H9 (cell line): ENCODE measurements around the gene SIAH2. TPM values are rescaled to one million over a fixed set of nuclear protein-coding genes. Genes with fewer than 3 reads are reported as not detected.
A peak's percentile ranks its signal among the peaks of the same experiment; 100 is the strongest.

ENCODE experiments used
- DNase-seq: peaks from one replicate; pipeline ENCODE4 v3.0.0-alpha.2; 2017
- H2AFZ ChIP-seq: one replicate; pipeline ENCODE4 v1.6.1; 2013; ENCODE audit warnings: mild to moderate bottlenecking, low read length, control low read depth, moderate library complexity
- H2AK5ac ChIP-seq: 2 replicates; pipeline ENCODE4 v1.6.1; 2013; ENCODE audit warnings: low read length, control low read depth, mixed read lengths; ENCODE audit not compliant: insufficient read length
- H2BK120ac ChIP-seq: one replicate; pipeline ENCODE4 v1.6.1; 2013; ENCODE audit warnings: low read depth, mild to moderate bottlenecking, low read length, control low read depth, inconsistent platforms; ENCODE audit not compliant: poor library complexity, severe bottlenecking
- H2BK12ac ChIP-seq: 2 replicates; pipeline ENCODE4 v1.6.1; 2013; ENCODE audit warnings: low read length, control low read depth, mixed read lengths, low read depth; ENCODE audit not compliant: insufficient read length
- H2BK15ac ChIP-seq: 2 replicates; pipeline ENCODE4 v1.6.1; 2013; ENCODE audit warnings: low read depth, low read length, control low read depth
- H2BK20ac ChIP-seq: one replicate; pipeline ENCODE4 v1.6.1; 2013; ENCODE audit warnings: low read depth, mild to moderate bottlenecking, low read length, control low read depth, inconsistent platforms; ENCODE audit not compliant: poor library complexity, severe bottlenecking
- H2BK5ac ChIP-seq: 2 replicates; pipeline ENCODE4 v1.6.1; 2013; ENCODE audit warnings: low read length, control low read depth, mixed read lengths; ENCODE audit not compliant: insufficient read length
- H3K14ac ChIP-seq: 2 replicates; pipeline ENCODE4 v1.6.1; 2013; ENCODE audit warnings: low read length, control low read depth; ENCODE audit not compliant: insufficient read depth
- H3K18ac ChIP-seq: 2 replicates; pipeline ENCODE4 v1.6.1; 2013; ENCODE audit warnings: low read depth, mild to moderate bottlenecking, mixed read lengths, low read length, control low read depth; ENCODE audit not compliant: insufficient read length
- H3K23ac ChIP-seq: 2 replicates; pipeline ENCODE4 v1.6.1; 2013; ENCODE audit warnings: low read length, control low read depth, mixed read lengths, low read depth; ENCODE audit not compliant: insufficient read length
- H3K23me2 ChIP-seq: 2 replicates; pipeline ENCODE4 v1.6.1; 2013; ENCODE audit warnings: low read depth, mild to moderate bottlenecking, mixed read lengths, low read length, control low read depth; ENCODE audit not compliant: insufficient read length, poor library complexity, severe bottlenecking
- H3K27ac ChIP-seq: 2 replicates; pipeline ENCODE4 v1.5.1; 2013; ENCODE audit warnings: low read length, control low read depth, mixed read lengths, low read depth; ENCODE audit not compliant: insufficient read length
- H3K27me3 ChIP-seq: 2 replicates; pipeline ENCODE4 v1.6.1; 2013; ENCODE audit warnings: low read length, control low read depth, inconsistent platforms; ENCODE audit not compliant: insufficient read depth
- H3K4ac ChIP-seq: 2 replicates; pipeline ENCODE4 v1.6.1; 2013; ENCODE audit warnings: low read depth, mild to moderate bottlenecking, control low read depth, inconsistent platforms, low read length, moderate library complexity
- H3K4me1 ChIP-seq: 2 replicates; pipeline ENCODE4 v1.6.1; 2013; ENCODE audit warnings: low read length, control low read depth, inconsistent platforms; ENCODE audit not compliant: insufficient read depth
- H3K4me2 ChIP-seq: 2 replicates; pipeline ENCODE4 v1.6.1; 2013; ENCODE audit warnings: low read length, control low read depth, mixed read lengths; ENCODE audit not compliant: insufficient read length, insufficient read depth
- H3K56ac ChIP-seq: 2 replicates; pipeline ENCODE4 v1.6.1; 2013; ENCODE audit warnings: low read depth, mild to moderate bottlenecking, mixed read lengths, low read length, control low read depth; ENCODE audit not compliant: insufficient read length
- H3K79me1 ChIP-seq: 2 replicates; pipeline ENCODE4 v1.6.1; 2013; ENCODE audit warnings: low read depth, mild to moderate bottlenecking, moderate library complexity, low read length, control low read depth, inconsistent platforms; ENCODE audit not compliant: insufficient read depth, poor library complexity, severe bottlenecking
- H3K79me2 ChIP-seq: 2 replicates; pipeline ENCODE4 v1.6.1; 2013; ENCODE audit warnings: low read length, control low read depth, inconsistent platforms; ENCODE audit not compliant: insufficient read depth
- H3K9ac ChIP-seq: 2 replicates; pipeline ENCODE4 v1.6.1; 2013; ENCODE audit warnings: low read length, control low read depth, mixed read lengths; ENCODE audit not compliant: insufficient read length; ENCODE audit errors: extremely low read depth
- H3K9me3 ChIP-seq: one replicate; pipeline ENCODE4 v1.6.1; 2013; ENCODE audit warnings: low read depth, low read length, inconsistent platforms; ENCODE audit not compliant: control insufficient read depth
- H3T11ph ChIP-seq: one replicate; pipeline ENCODE4 v1.6.1; 2013; ENCODE audit warnings: mild to moderate bottlenecking, low read length, control low read depth, inconsistent platforms
- H4K20me1 ChIP-seq: one replicate; pipeline ENCODE4 v1.6.1; 2013; ENCODE audit not compliant: control insufficient read depth, insufficient read length, insufficient read depth
- H4K5ac ChIP-seq: 2 replicates; pipeline ENCODE4 v1.6.1; 2013; ENCODE audit warnings: low read depth, mild to moderate bottlenecking, mixed read lengths, low read length, control low read depth; ENCODE audit not compliant: insufficient read length
- H4K8ac ChIP-seq: replicated peaks from 2 replicates; pipeline ENCODE4 v1.6.1; 2013; ENCODE audit warnings: low read length, control low read depth, mixed read lengths, low read depth; ENCODE audit not compliant: insufficient read length
- H4K91ac ChIP-seq: 2 replicates; pipeline ENCODE4 v1.6.1; 2013; ENCODE audit warnings: low read depth, mild to moderate bottlenecking, moderate library complexity, mixed read lengths, low read length, control low read depth; ENCODE audit not compliant: insufficient read length
- H3K27ac Mint-ChIP-seq, 3 experiments: 2 replicates in 2 of 3; 3 replicates in 1 of 3; pipeline ENCODE4 v1.8.0; 2020 to 2021; ENCODE audit warnings: mixed read lengths in 3 of 3, mild to moderate bottlenecking in 1 of 3, moderate library complexity in 1 of 3
- H3K27me3 Mint-ChIP-seq: 2 replicates; pipeline ENCODE4 v1.8.0; 2021; ENCODE audit warnings: low read depth, mild to moderate bottlenecking, moderate library complexity, mixed read lengths
- H3K36me3 Mint-ChIP-seq, 3 experiments: 2 replicates in 2 of 3; 3 replicates in 1 of 3; pipeline ENCODE4 v1.8.0; 2020 to 2021; ENCODE audit warnings: low read depth in 3 of 3, mixed read lengths in 3 of 3; ENCODE audit not compliant: insufficient read depth in 1 of 3
- H3K4me1 Mint-ChIP-seq, 2 experiments: 2 replicates each; pipeline ENCODE4 v1.8.0; 2020; ENCODE audit warnings: mixed read lengths in 2 of 2
- H3K4me3 Mint-ChIP-seq, 2 experiments: 2 replicates in 1 of 2; 3 replicates in 1 of 2; pipeline ENCODE4 v1.8.0; 2020 to 2021; ENCODE audit warnings: mild to moderate bottlenecking in 2 of 2, mixed read lengths in 2 of 2, moderate library complexity in 1 of 2
- H3K9me3 Mint-ChIP-seq, 2 experiments: 2 replicates in 1 of 2; 3 replicates in 1 of 2; pipeline ENCODE4 v1.8.0; 2020; ENCODE audit warnings: mild to moderate bottlenecking in 2 of 2, mixed read lengths in 2 of 2, moderate library complexity in 1 of 2
- CTCF ChIP-seq: fragments of 200-600 bp; sonication (generic); conservative IDR thresholded peaks from 3 replicates; pipeline ENCODE4 v1.8.0; 2021; ENCODE audit warnings: antibody characterized with exemption, mild to moderate bottlenecking
- WGBS: extraction: QIAGEN DNeasy Blood & Tissue Kit; methylation state at CpG from one replicate; pipeline ENCODE4 v1.1.7; 2013; ENCODE audit warnings: missing lambda C conversion rate, low lambda C conversion rate, mixed read lengths; ENCODE audit not compliant: insufficient read length; ENCODE audit errors: extremely low coverage; 5-methylcytosine and 5-hydroxymethylcytosine counted together
- total RNA-seq: library from RNA; stranded (reverse); gene quantifications from 2 replicates; pipeline ENCODE4 v1.2.1, GENCODE V29; 2021

Gene SIAH2
- total RNA-seq, 1 experiment from 2014 or later = 17.4 TPM

- H3K27me3 ChIP-seq = no peaks in the 10 kb centered on the region
- Mint-ChIP-seq H3K9me3 (no peaks in the 10 kb centered on the region; a peak in 1 of 5 replicates), H3K36me3 (peaks cover 2 to 9% (median 5%) of the 10 kb centered on the region in 3 experiments; a peak in 5 of 7 replicates), H3K4me1 (peaks cover 42 to 59% of the 10 kb centered on the region in 2 experiments), H3K4me3 (peak overlapping the region in 1 of 2 experiments; percentile 41; a peak in 3 of 5 replicates), H3K27ac (peak overlapping the region; percentile 50 to 76 (median 61); a peak in 6 of 7 replicates), H3K27me3 (no peaks in the 10 kb centered on the region; the same call in 1 of the 2 replicates)
- no peak overlapping the region for H3K23ac ChIP-seq
- no peaks in the 10 kb centered on the region for H3K9me3 ChIP-seq
- peak overlapping the region; percentile 9 for H3K4me2 ChIP-seq
- no peak overlapping the region for H2BK12ac ChIP-seq
- no peak overlapping the region for H2BK120ac ChIP-seq
- H3K23me2 ChIP-seq = no peaks in the 10 kb centered on the region
- H3K14ac ChIP-seq = no peak overlapping the region
- H3K79me2 ChIP-seq = no peaks in the 10 kb centered on the region
- H2BK20ac ChIP-seq = no peak overlapping the region
- H3K79me1 ChIP-seq = no peaks in the 10 kb centered on the region
- no peaks in the 10 kb centered on the region for H4K20me1 ChIP-seq
- peaks cover 2% of the 10 kb centered on the region; the same call in 1 of the 2 replicates for H3K4me1 ChIP-seq
- H3K9ac ChIP-seq = no peak overlapping the region
- H3K18ac ChIP-seq = no peak overlapping the region
- TF ChIP-seq CTCF = no peak
- no peak overlapping the region for H4K91ac ChIP-seq
- peak overlapping the region; percentile 70 for H3K27ac ChIP-seq
- no peak overlapping the region for H2BK5ac ChIP-seq
- H3K4ac ChIP-seq = no peak overlapping the region
- no peak overlapping the region for H4K8ac ChIP-seq
- H2AK5ac ChIP-seq = no peak overlapping the region
- no peak overlapping the region for H3T11ph ChIP-seq
- no peak overlapping the region for H2AFZ ChIP-seq
- no peak overlapping the region for H2BK15ac ChIP-seq
- WGBS = no CpG with 5 or more reads among the region's 5 CpGs
- H4K5ac ChIP-seq = no peak overlapping the region
- DNase-seq = no peak
- H3K56ac ChIP-seq = no peak overlapping the region
Observed at GRCh38 chr3:150806185-150806835, 43.3 kb upstream of the SIAH2 start.
